Cardiac septum (tissue), 1 donor: Measurements from ENCODE around the gene RBM33. TPM values are rescaled to one million over a fixed set of nuclear protein-coding genes. Genes with fewer than 3 reads are reported as not detected.

ENCODE experiments used
- DNase-seq: peaks from one replicate; pipeline ENCODE4 v3.0.0-alpha.2; 2020; ENCODE audit warnings: low spot score
- intact Hi-C: fragments of 100-400 bp; cut with DNase I; formaldehyde crosslinking; loops from one replicate; pipeline ENCODE4 v1.14.0; 2022
- total RNA-seq: library from RNA; stranded (reverse); fragmentation: NEBNext Ultra II Directional; extraction: Animal tissue kit (Norgen Biotek cat#: 25700); gene quantifications from one replicate; pipeline ENCODE4 v1.2.1, GENCODE V29; 2021
- donor health status: DM: no; HTN: no; CAD: no.

RBM33 gene
- total RNA-seq, 1 donor from 2014 or later, result 41.4 TPM

DNA sequence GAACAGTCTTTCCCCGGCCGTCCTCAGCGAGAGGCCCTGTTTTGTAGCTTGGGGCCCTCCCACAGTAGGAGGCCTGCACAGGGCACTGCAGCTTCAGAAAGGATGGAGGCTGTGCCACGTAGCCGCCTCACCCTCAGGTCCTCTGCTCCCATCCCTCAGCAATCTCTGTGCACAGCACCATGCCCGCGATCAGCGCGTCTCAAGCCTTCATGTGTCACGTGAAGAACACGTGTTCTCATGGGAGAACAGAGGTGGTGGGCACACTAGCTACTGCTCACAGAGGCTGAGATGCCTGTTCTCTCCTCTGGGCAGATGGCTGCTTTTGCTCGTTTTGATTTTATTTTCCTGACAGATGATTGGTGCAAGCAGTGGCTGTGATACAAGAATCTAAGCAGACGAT lies 176.3 kb downstream of the RBM33 start:
- intact Hi-C loops, result no loop called here
- no peak for DNase-seq

DNA sequence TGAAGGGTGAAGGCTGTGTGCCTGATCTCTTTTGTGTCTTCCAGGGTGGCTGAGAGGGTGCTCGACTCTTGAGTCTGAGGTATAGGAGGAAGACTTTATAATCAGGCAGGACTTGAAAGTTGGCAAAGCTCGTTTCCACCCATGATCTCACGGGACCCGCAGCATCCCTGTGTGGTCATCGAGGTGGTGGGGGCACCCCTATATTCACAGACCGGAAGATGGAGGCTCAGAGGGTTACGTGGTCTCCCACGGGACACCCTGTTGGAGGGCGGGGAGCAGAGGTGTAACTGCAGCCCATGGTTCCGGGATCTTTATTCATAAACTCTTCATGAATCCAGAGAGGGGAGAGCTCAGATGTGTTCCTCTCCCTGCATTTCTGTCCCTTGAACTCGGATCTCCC lies 177.4 kb downstream of the RBM33 start:
- intact Hi-C loops, result no loop called here
- no peak for DNase-seq

DNA sequence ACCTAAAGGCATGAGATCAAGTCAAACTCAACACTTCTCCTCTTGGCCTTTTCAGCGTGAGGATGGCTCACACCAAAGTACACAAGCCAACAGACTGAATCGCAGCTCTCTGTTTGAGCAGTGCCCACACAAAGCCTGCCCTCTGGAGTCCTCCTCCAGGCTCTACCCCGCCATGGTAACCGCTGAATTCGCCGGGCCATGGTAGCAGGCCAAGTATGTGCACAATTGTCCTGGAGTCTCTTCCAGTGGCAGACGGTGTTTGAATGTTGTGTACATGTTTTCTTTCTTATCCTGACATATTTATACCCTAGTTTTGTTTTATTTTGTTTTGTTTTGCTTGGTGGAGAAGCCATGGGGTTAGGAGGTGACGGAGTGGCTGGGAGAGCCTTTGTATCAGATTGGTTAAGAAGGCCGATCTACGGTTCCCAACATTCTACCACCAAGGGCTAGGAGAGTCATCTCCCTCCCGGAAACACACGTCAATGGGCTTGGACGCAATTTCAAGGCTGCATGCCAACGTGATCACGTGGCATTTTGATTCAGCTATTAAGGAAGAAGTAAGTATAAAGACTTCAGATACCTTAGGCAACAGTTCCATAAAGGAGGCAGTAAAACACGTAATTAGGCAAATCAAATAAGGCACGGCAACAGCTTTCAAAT lies 179.9 kb downstream of the RBM33 start:
- no peak for DNase-seq
- intact Hi-C loops, result no loop called here

DNA sequence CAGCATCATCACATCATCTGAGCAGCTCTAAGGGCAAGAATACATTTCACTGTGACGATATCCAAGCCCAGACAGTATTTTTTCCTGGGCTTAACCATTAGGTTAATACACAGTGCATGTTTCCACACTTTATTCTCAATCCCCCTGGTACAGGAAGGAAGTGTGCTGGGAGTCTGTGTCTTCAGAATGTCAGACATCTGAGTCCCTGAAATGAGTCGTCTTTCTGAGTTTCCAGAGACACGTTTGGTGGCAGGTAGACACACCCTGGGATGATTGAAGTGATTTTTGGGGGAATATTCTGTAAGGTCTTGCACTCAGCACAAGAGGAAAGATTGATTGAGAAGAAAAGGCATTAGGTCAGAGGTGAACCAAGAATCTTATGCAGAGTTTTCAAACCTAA lies 180.9 kb downstream of the RBM33 start:
- DNase-seq, result no peak
- intact Hi-C loops, result no loop called here

DNA sequence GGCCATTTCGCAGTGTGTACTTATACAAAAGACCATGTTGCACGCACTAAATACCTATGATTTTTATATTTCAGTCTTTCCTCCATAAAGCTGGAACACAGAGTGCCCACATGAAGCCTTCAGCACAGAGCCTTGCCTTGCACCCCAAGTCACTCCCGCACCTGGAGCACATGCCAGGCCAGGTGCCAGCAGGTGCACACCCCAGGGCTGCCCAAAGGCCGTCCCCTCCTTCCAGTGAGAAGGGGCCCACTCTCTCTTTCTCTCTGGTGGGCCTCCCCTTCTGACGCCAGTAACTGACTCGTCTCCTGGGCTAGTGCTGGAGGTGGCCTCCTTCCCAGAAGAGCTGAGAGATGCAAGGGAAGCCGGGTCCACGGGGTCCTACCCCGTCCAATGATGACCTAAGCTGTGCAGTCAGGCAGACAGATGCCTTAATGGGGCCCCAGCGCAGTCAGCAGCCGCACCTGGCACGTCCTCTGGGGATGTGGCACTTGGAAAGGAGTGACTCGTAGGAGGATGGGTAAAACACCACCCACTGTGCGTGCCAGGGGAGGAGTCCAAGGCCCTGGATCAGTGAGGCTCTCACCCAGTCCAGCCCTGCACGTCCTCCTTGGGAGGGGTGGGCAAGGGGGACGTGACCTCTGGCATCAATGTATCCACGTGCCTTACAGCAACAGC lies 185.5 kb downstream of the RBM33 start:
- intact Hi-C loops, result no loop called here
- DNase-seq, result no peak

Other genes with a start within 250 kb of the RBM33 start
- gene EN2, start 186.5 kb upstream of the RBM33 start, total RNA-seq, result not detected
- gene CNPY1, start 98.1 kb upstream of the RBM33 start, total RNA-seq, result not detected
- not detected for gene SHH, start 167.8 kb downstream of the RBM33 start, total RNA-seq